DOHH2 (cell line): ENCODE results near the gene DHX16.

Experiments used
- CTCF ChIP-seq: fragments of 200-600 bp; sonication (generic); IDR thresholded peaks from one replicate; pipeline ENCODE4 v1.5.1; 2014; ENCODE audit warnings: antibody characterized with exemption, mild to moderate bottlenecking, low read depth, low read length; ENCODE audit not compliant: poor library complexity, severe bottlenecking
- EZH2phosphoT487 ChIP-seq: fragments of 200-600 bp; sonication (generic); IDR thresholded peaks from 2 replicates; pipeline ENCODE4 v1.6.1; 2017; ENCODE audit warnings: borderline replicate concordance, mild to moderate bottlenecking, antibody characterized with exemption, low read length, moderate library complexity, mixed read lengths

DNA sequence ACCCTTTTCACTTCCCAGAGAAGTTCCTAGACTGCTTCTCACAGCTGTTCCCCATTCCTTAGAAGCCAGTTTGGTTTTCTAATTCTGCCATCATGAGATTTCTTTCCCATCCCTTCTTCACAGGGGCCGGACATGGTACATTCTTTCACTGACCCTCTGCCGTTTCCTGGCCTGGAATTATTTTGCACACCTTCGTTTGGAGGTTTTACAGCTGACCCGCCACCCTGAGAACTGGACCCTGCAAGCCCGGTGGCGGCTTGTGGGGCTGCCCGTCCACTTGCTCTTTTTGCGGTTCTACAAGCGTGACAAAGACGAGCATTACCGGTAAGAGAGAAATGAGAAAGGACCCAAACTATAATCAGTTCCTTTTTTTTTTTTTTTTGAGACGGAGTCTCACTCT is 21.7 kb downstream of the DHX16 start:
- no peak for TF ChIP-seq CTCF
- no peak for TF ChIP-seq EZH2phosphoT487
